NCI-H1105 (cell line): ENCODE measurements around the gene DDR2.

ENCODE experiments used
- DNase-seq: peaks from one replicate; lab custom pipeline; 2025; lab: John Stamatoyannopoulos, UW

Gene DDR2

GRCh38 chr1:162672622-162673260 lies 40.5 kb downstream of the DDR2 start:
- DNase-seq = no peak

GRCh38 chr1:162674034-162674608 lies 41.9 kb downstream of the DDR2 start:
- no peak for DNase-seq

GRCh38 chr1:162676087-162676486 lies 43.8 kb downstream of the DDR2 start:
- no peak for DNase-seq

- no peak for DNase-seq
These were observed 44.5 kb downstream of the DDR2 start for GRCh38 chr1:162676750-162677149.

GRCh38 chr1:162677607-162678371 lies 45.5 kb downstream of the DDR2 start:
- DNase-seq = no peak

DNA sequence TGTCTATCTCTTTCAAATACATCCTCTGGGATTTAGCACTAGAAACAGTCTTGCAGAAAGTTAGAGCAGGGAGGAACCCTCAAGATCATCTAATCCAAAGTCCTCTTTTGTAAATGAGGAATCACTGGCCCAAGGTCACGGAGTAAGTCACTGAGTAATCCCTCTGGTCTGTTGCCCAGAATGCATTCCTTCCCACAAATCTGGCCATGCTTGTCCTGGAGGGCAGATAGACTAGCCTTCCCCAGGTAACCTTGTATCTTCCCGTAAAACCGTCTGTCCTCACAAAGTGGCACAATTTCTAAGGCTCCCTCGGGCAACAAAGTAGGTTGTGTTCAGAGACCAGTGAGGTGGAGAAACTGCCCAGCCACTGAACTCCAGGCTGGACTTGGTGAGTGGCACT lies 46.2 kb downstream of the DDR2 start:
- DNase-seq = no peak

- no peak for DNase-seq
These were observed 47.0 kb downstream of the DDR2 start for GRCh38 chr1:162679298-162679697.

- no peak for DNase-seq
These were observed 48.3 kb downstream of the DDR2 start for GRCh38 chr1:162680419-162681121.

DNA sequence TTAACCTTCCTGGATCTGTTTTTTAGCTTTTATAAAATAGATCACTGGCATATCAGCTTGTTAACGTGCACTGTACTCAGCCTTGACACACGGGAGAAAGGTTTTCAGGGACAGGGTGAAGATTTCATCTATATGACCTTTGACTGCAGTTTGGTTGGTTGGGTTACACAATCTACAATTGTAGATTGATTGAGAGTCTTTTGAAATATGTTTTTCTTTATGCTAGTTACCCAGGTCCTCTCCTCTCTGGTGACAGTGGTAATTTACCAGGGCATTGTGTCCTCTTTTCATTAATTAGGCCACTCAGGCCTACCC lies 48.8 kb downstream of the DDR2 start:
- DNase-seq = no peak

GRCh38 chr1:162682013-162682419 lies 49.8 kb downstream of the DDR2 start:
- DNase-seq = no peak

DNA sequence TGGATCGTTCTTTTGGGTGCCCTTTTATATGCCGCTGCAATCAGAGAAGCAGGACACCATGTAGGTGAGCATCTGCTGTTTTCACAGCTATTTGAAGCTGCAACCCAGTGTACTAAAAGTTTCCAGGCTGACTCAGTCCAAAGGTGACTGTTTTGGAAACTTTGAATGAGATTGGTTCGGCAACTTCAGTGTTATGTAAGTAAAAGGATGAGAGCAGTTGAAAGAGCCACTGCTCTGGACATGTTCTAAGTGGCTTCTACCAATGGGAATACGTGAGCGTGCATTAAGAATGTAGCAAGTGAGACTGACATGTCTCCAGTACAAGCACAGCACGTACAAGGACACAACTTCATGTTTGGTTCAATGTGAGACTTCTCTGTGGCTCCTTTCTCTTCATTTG lies 55.6 kb downstream of the DDR2 start:
- DNase-seq = no peak

DNA sequence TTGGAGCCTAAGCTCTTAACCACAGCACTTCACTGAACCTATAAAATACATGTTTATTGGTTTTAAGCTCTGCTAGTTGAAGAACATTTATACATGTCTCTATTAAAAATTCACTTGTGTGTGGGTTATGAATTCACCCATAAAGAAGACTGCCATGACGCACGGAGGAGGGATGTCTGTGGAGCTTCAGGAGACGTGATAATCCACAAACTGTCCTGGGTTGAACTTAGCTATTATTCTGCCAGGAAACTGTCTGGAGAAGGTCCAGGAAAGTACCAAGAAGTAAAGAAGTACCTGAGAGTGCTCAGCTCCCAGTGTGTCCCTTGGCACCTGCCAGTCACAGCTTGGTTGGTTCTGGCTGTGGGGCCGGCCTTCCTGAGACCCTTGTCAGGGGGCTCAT lies 56.3 kb downstream of the DDR2 start:
- DNase-seq = no peak

DNA sequence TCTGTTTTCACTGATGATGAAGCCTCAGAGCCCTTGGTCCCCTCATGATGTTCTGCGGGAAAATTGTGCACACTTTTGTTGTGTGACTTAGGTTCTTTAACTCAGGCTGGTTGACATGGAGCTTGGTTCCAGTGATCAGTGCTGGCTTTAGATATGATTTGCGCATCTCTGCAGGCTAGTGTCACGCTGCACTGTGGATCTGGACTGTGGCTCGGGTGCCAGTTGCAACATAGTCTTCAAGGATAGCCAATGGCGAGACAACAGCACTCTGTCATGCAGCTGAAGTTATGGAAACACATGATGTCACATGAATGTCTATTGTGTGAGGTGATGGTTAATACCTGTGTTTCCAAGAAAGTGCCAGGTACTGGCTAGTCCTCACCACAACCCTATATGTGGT lies 56.7 kb downstream of the DDR2 start:
- no peak for DNase-seq

DNA sequence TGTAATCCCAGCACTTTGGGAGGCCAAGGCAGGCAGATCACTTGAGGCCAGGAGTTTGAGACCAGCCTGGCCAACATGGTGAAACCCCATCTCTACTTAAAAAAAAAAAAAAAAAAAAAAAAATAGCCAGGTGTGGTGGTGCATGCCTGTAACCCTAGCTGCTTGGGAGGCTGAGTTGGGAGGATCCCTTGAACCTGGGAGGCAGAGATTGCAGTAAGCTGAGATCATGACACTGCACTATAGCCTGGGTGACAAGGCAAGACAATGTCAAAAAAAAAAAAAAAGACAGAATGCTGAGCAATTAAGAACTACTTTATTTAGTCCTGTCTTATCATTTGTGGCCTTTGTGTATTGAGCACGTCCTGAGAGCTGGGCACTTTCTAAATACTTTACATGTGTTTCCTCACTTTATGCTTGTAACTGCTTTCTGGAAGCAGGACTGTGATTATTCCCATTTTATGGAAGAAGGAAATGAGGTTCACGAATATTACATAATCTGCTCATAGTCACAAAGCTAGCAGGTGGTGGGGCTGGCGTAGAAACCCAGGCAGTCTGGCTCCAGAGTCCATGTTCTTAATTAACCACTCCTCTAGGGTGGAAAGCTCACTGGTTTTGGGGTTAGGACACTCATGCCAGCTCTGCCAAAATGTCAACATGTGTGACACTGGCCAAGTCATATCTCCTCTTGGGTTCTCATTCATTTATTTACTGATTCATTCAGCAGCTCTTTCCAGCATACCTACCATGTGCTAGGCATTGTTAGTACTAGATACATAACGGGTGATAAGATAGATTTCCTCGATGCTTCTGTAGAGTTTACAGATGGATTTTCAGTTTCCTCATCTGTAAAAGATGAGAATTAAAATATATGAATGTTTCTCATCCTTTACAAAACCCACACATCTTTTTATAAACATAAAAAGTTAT lies 57.7 kb downstream of the DDR2 start:
- DNase-seq = no peak

GRCh38 chr1:162690672-162691434 lies 58.6 kb downstream of the DDR2 start:
- DNase-seq = no peak

- no peak for DNase-seq
These were observed 59.8 kb downstream of the DDR2 start for GRCh38 chr1:162691999-162692575.

DNA sequence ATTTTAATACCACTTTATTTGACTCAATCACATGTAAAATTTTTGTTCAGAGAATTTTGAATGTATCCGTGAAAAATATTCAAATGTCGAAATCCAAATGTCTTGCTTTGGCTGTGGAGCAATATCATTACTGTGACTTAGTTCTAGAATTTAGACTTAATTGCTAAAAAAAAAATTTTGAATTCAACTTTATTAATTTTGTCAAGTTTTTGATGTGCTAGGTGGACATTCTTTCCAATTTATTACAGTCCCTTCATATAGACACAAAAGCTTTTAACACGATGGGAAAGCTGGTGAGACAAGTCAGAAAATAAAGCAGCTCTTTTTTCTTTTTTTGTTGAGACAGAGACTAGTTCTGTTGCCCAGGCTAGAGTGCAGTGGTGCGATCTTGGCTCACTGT lies 62.6 kb downstream of the DDR2 start:
- no peak for DNase-seq

GRCh38 chr1:162695687-162696086 lies 63.4 kb downstream of the DDR2 start:
- no peak for DNase-seq

- DNase-seq = peak; percentile 88
These were observed 64.1 kb downstream of the DDR2 start for GRCh38 chr1:162696286-162696862.

DNA sequence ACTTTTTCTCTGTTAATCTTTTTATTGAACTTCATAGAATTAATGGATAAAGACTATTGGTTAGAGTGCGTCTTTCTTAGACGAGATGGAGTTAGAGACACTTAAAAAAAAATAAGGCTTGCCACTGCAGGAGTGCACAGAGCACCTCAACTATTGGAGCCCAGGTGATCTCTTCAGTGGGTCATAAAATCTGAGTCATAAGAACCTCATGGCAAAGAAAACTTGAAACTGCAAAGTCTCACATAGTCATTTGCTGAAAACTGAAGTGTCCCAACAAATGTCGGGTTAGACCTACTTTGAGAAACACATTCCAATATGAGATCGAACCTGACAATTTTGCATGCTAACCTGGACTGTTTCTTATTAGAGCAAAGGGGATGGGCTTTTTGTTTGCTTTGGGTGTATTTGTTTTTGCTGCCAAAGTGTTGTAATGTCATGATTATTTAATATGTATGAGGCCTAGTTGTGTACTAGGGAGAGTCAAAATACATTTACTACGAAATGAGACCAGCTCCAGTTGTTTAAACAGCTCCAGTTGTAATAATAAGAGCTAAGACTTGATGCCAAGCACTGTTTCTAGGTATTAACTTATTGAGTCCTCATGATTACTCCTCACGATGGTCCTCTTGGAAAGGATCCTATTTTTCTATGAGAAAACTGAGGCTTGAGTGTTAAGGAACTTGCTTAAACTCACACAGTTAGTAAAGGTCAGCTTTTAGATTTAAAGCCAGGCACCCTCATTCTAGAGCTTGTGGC lies 65.1 kb downstream of the DDR2 start:
- no peak for DNase-seq
